HCT116 (cell line): Measurements from ENCODE around the gene PHF2. TPM values are rescaled to one million over a fixed set of nuclear protein-coding genes. Genes with fewer than 3 reads are reported as not detected.

Source experiments
- ATAC-seq: fragments of 200-7000 bp; cut with Tn5 transposase; 2 replicates; pipeline ENCODE4 v1.9.1; 2020; ENCODE audit warnings: mild to moderate bottlenecking, moderate library complexity
- BruUV-seq: library from RNA; stranded (reverse); fragments of 400-500 nt; replicated peaks from 2 replicates; lab custom pipeline; 2021; lab: Mats Ljungman, UMichigan
- CTCF ChIA-PET: fragments of 300-600 bp; sonication (Branson Sonifier 250); formaldehyde crosslinking; loops from one replicate; lab custom pipeline; 2021; ENCODE audit warnings: antibody characterized with exemption; lab: Charles Lee
- POLR2A ChIA-PET: fragments of 300-600, 350-600 bp; sonication (Branson Sonifier 250); formaldehyde crosslinking; loops from one replicate; lab custom pipeline; 2021; ENCODE audit warnings: antibody characterized with exemption; lab: Charles Lee
- RAD21 ChIA-PET, 2 experiments: fragments of 300-600 bp; sonication (Branson Sonifier 250); formaldehyde crosslinking; loops; one replicate each; lab custom pipeline; 2023; ENCODE audit warnings: low total read pairs in 2 of 2; ENCODE audit not compliant: uncharacterized antibody in 2 of 2, unreplicated experiment in 2 of 2, low non-redundant PET in 1 of 2; lab: Charles Lee
- DNase-seq: peaks from one replicate; pipeline ENCODE4 v3.0.0-alpha.2; 2010; ENCODE audit warnings: low read depth, low spot score
- H2AFZ ChIP-seq: fragments of 200-600 bp; shearing (Covaris generic), sonication (generic); 2 replicates; pipeline ENCODE4 v1.6.1; 2017; ENCODE audit warnings: low read depth, mixed run types, mixed read lengths, antibody characterized with exemption, low read length; ENCODE audit not compliant: poor library complexity, severe bottlenecking
- H3K27ac ChIP-seq: 2 replicates; pipeline ENCODE4 v1.5.1; 2012; ENCODE audit warnings: low read depth, low read length
- H3K27me3 ChIP-seq: fragments of 200-600 bp; sonication (generic); 2 replicates; pipeline ENCODE4 v1.6.1; 2016; ENCODE audit warnings: mixed run types, low read length, mixed read lengths; ENCODE audit not compliant: insufficient read depth
- H3K36me3 ChIP-seq, 2 experiments: fragments of 200-500 bp in 1 of 2; fragments of 200-600 bp in 1 of 2; sonication (Bioruptor generic) in 1 of 2; sonication (generic) in 1 of 2; 2 replicates each; pipeline versions ENCODE4 v1.5.1 to v1.6.1; 2014 to 2016; ENCODE audit warnings: low read length in 2 of 2, inconsistent platforms in 1 of 2, mixed read lengths in 1 of 2, mixed run types in 1 of 2; ENCODE audit not compliant: insufficient read depth in 2 of 2, control insufficient read depth in 1 of 2
- H3K4me1 ChIP-seq, 2 experiments: fragments of 200-600 bp in 1 of 2; sonication (generic) in 1 of 2; 2 replicates each; pipeline versions ENCODE4 v1.5.1 to v1.6.1; 2012 to 2017; ENCODE audit warnings: low read length in 2 of 2, inconsistent platforms in 1 of 2, mild to moderate bottlenecking in 1 of 2, mixed read lengths in 1 of 2, mixed run types in 1 of 2, moderate library complexity in 1 of 2; ENCODE audit not compliant: insufficient read depth in 2 of 2, control insufficient read depth in 1 of 2
- H3K4me2 ChIP-seq: fragments of 200-600 bp; sonication (generic); 2 replicates; pipeline ENCODE4 v1.6.1; 2017; ENCODE audit warnings: mixed run types, low read length, mixed read lengths
- H3K4me3 ChIP-seq, 2 experiments: fragments of 200-600 bp in 1 of 2; sonication (generic) in 1 of 2; replicated peaks in 1 of 2; 2 replicates each; pipeline ENCODE4 v1.5.1; 2011 to 2016; ENCODE audit warnings: low read length in 2 of 2, control low read depth in 1 of 2, low read depth in 1 of 2, mild to moderate bottlenecking in 1 of 2, mixed read lengths in 1 of 2, mixed run types in 1 of 2
- H3K79me2 ChIP-seq: fragments of 200-600 bp; sonication (generic); 2 replicates; pipeline ENCODE4 v1.6.1; 2017; ENCODE audit warnings: mild to moderate bottlenecking, mixed run types, low read length, moderate library complexity, mixed read lengths; ENCODE audit not compliant: insufficient read depth
- H3K9ac ChIP-seq: fragments of 200-600 bp; sonication (generic); 2 replicates; pipeline ENCODE4 v1.6.1; 2016; ENCODE audit warnings: low read length, mixed read lengths
- H3K9me2 ChIP-seq: fragments of 200-600 bp; sonication (generic), shearing (Covaris generic); 2 replicates; pipeline ENCODE4 v1.6.1; 2017; ENCODE audit warnings: mixed run types, mild to moderate bottlenecking, moderate library complexity; ENCODE audit not compliant: insufficient read depth
- H3K9me3 ChIP-seq, 2 experiments: fragments of 200-500 bp in 1 of 2; fragments of 200-600 bp in 1 of 2; sonication (Bioruptor generic) in 1 of 2; sonication (generic) in 1 of 2; 2 replicates each; pipeline ENCODE4 v1.6.1; 2014 to 2017; ENCODE audit warnings: low read length in 2 of 2, mixed read lengths in 2 of 2, inconsistent platforms in 1 of 2, low read depth in 1 of 2, mild to moderate bottlenecking in 1 of 2, mixed run types in 1 of 2, moderate library complexity in 1 of 2; ENCODE audit not compliant: control insufficient read depth in 1 of 2, insufficient read depth in 1 of 2
- H4K20me1 ChIP-seq: fragments of 200-600 bp; sonication (generic), shearing (Covaris generic); 2 replicates; pipeline ENCODE4 v1.6.1; 2017; ENCODE audit warnings: mixed run types, mild to moderate bottlenecking, moderate library complexity; ENCODE audit not compliant: insufficient read depth
- CEBPB ChIP-seq: IDR thresholded peaks from 2 replicates; pipeline ENCODE4 v1.6.1; 2012; ENCODE audit warnings: low read depth
- EGR1 ChIP-seq: IDR thresholded peaks from 2 replicates; pipeline ENCODE4 v1.6.1; 2012; ENCODE audit warnings: low read depth
- ELF1 ChIP-seq: IDR thresholded peaks from 2 replicates; pipeline ENCODE4 v1.6.1; 2012; ENCODE audit warnings: low read depth, borderline replicate concordance
- EZH2 ChIP-seq: fragments of 200-600 bp; sonication (generic); IDR thresholded peaks from 2 replicates; pipeline ENCODE4 v1.6.1; 2017; ENCODE audit warnings: antibody characterized with exemption, mixed run types
- EZH2phosphoT487 ChIP-seq: fragments of 200-600 bp; IDR thresholded peaks from 2 replicates; pipeline ENCODE4 v1.6.1; 2018; ENCODE audit warnings: antibody characterized with exemption, borderline replicate concordance
- FOSL1 ChIP-seq: IDR thresholded peaks from 2 replicates; pipeline ENCODE4 v1.6.1; 2012; ENCODE audit warnings: low read depth
- POLR2A ChIP-seq: IDR thresholded peaks from 2 replicates; pipeline ENCODE4 v1.7.0; 2011; ENCODE audit warnings: borderline replicate concordance; ENCODE audit not compliant: insufficient read depth, insufficient read length; ENCODE audit errors: extremely low read depth
- POLR2AphosphoS5 ChIP-seq: IDR thresholded peaks from 2 replicates; pipeline ENCODE4 v1.6.1; 2011; ENCODE audit warnings: mild to moderate bottlenecking, low read depth, low read length, moderate library complexity
- RAD21 ChIP-seq: IDR thresholded peaks from 2 replicates; pipeline ENCODE4 v1.6.1; 2012; ENCODE audit warnings: low read depth, mild to moderate bottlenecking
- REST ChIP-seq: IDR thresholded peaks from 2 replicates; pipeline ENCODE4 v1.6.1; 2012; ENCODE audit warnings: low read depth
- SIN3A ChIP-seq: IDR thresholded peaks from 2 replicates; pipeline ENCODE4 v1.6.1; 2012; ENCODE audit warnings: low read depth
- SP1 ChIP-seq: IDR thresholded peaks from 2 replicates; pipeline ENCODE4 v1.6.1; 2012; ENCODE audit warnings: low read depth
- SRF ChIP-seq: IDR thresholded peaks from 2 replicates; pipeline ENCODE4 v1.6.1; 2012; ENCODE audit warnings: low read depth
- TCF7L2 ChIP-seq: IDR thresholded peaks from 2 replicates; pipeline ENCODE4 v1.7.0; 2011; ENCODE audit warnings: borderline replicate concordance, inconsistent platforms; ENCODE audit not compliant: insufficient read depth, insufficient read length; ENCODE audit errors: extremely low read depth
- YY1 ChIP-seq: IDR thresholded peaks from 2 replicates; pipeline ENCODE4 v1.6.1; 2011; ENCODE audit warnings: low read length, low read depth, moderate library complexity, mild to moderate bottlenecking; ENCODE audit not compliant: insufficient replicate concordance; ENCODE audit errors: extremely low read depth
- ZNF274 ChIP-seq: fragments of 200-500 bp; sonication (Bioruptor generic); IDR thresholded peaks from 2 replicates; pipeline ENCODE4 v1.6.1; 2014; ENCODE audit warnings: mild to moderate bottlenecking, low read depth, low read length, inconsistent platforms
- intact Hi-C: fragments of 100-400 bp; cut with micrococcal nuclease; formaldehyde crosslinking; loops from 2 replicates; pipeline ENCODE4 v1.10.0; 2022
- total RNA-seq: library from RNA; stranded (reverse); gene quantifications from one replicate; pipeline ENCODE4 v1.2.1, GENCODE V29; 2021; ENCODE audit not compliant: unreplicated experiment
- TF ChIP-seq, protein P1 (sequence below): IDR thresholded peaks from 2 replicates; pipeline ENCODE4 v1.6.1; 2011; ENCODE audit warnings: mild to moderate bottlenecking, low read length, moderate library complexity; ENCODE audit not compliant: insufficient replicate concordance; ENCODE audit errors: extremely low read depth
- TF ChIP-seq, protein P2 (sequence below): IDR thresholded peaks from 2 replicates; pipeline ENCODE4 v1.6.1; 2012
- TF ChIP-seq, protein P3 (sequence below), 3 experiments: fragments of 200-600 bp in 1 of 3; sonication (generic) in 1 of 3; IDR thresholded peaks in 2 of 3; conservative IDR thresholded peaks in 1 of 3; 2 replicates each; pipeline ENCODE4 v1.5.1; 2012 to 2017; ENCODE audit warnings: low read depth in 2 of 3, low read length in 2 of 3, antibody characterized with exemption in 1 of 3, borderline replicate concordance in 1 of 3, control low read depth in 1 of 3, mild to moderate bottlenecking in 1 of 3, mixed read lengths in 1 of 3, mixed run types in 1 of 3, moderate library complexity in 1 of 3; ENCODE audit not compliant: insufficient read depth in 1 of 3

Gene PHF2
- total RNA-seq, 1 experiment from 2014 or later, result 20.6 TPM

DNA sequence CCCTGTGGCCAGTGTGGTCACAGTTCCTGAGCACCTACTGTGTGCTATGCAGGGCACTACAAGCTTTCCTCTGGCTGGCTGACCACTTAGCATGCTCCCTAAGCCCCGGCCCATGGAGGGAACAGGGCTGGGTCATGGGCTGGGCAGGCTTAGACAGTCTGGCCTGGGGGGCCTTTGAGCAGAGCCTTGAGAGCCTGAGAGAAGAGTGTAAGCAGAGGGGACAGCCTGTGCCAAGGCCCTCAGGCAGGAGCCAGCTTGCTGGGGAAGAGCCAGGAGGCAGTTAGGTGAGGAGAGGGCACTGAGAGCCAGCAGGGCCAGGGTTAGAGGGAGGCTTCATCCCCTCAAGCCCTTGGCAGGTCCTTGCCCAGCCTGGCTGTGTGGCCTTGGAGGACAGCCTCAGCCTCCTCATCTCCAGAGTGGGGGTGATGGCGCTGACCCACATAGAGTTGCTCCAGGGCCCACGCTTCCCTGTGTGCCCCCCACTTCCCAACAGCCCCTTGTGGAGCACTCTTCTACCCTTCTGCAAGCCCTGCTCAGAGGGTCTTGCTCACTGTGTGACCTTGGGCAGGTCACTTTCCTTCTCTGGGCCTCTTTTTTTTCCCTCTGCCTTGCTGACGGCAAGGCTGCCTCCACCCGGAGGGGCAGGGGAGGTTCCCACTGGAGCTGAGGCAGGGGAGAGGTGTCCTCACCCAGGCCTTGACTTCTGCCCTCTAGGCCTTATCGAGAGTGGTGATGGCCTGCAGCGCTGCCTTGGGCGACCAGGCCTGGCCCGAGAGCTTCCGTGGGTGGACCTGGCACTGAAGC, 107.1 kb downstream of the PHF2 start:
- Histone ChIP-seq H3K9me2 (no peaks in the 10 kb centered on the region), H3K36me3 (no peaks in the 10 kb centered on the region), H3K9ac (no peak overlapping the region), H3K79me2 (no peaks in the 10 kb centered on the region), H3K27ac (no peak overlapping the region), H3K9me3 (peaks cover 0 to 3% of the 10 kb centered on the region in 2 experiments; a peak in 2 of 4 replicates), H2AFZ (no peak overlapping the region), H3K4me3 (no peak overlapping the region), H3K4me2 (no peak overlapping the region), H4K20me1 (no peaks in the 10 kb centered on the region), H3K4me1 (peaks cover 3 to 5% of the 10 kb centered on the region in 2 experiments; a peak in 1 of 4 replicates), H3K27me3 (no peaks in the 10 kb centered on the region)
- no peak for TF ChIP-seq SP1
- TF ChIP-seq CEBPB, result no peak
- TF ChIP-seq REST, result no peak
- TF ChIP-seq FOSL1, result no peak
- no peak for TF ChIP-seq EZH2
- TF ChIP-seq ELF1, result no peak
- TF ChIP-seq YY1, result no peak
- TF ChIP-seq, protein P1, sequence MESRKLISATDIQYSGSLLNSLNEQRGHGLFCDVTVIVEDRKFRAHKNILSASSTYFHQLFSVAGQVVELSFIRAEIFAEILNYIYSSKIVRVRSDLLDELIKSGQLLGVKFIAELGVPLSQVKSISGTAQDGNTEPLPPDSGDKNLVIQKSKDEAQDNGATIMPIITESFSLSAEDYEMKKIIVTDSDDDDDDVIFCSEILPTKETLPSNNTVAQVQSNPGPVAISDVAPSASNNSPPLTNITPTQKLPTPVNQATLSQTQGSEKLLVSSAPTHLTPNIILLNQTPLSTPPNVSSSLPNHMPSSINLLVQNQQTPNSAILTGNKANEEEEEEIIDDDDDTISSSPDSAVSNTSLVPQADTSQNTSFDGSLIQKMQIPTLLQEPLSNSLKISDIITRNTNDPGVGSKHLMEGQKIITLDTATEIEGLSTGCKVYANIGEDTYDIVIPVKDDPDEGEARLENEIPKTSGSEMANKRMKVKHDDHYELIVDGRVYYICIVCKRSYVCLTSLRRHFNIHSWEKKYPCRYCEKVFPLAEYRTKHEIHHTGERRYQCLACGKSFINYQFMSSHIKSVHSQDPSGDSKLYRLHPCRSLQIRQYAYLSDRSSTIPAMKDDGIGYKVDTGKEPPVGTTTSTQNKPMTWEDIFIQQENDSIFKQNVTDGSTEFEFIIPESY, result no peak
- TF ChIP-seq, protein P2, sequence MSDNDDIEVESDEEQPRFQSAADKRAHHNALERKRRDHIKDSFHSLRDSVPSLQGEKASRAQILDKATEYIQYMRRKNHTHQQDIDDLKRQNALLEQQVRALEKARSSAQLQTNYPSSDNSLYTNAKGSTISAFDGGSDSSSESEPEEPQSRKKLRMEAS, result no peak
- TF ChIP-seq EZH2phosphoT487, result no peak
- TF ChIP-seq SIN3A, result no peak
- no peak for TF ChIP-seq POLR2A
- no peak for TF ChIP-seq POLR2AphosphoS5
- TF ChIP-seq TCF7L2, result no peak
- TF ChIP-seq ZNF274, result no peak
- no peak for TF ChIP-seq RAD21
- TF ChIP-seq EGR1, result no peak
- TF ChIP-seq SRF, result no peak
- TF ChIP-seq, protein P3, sequence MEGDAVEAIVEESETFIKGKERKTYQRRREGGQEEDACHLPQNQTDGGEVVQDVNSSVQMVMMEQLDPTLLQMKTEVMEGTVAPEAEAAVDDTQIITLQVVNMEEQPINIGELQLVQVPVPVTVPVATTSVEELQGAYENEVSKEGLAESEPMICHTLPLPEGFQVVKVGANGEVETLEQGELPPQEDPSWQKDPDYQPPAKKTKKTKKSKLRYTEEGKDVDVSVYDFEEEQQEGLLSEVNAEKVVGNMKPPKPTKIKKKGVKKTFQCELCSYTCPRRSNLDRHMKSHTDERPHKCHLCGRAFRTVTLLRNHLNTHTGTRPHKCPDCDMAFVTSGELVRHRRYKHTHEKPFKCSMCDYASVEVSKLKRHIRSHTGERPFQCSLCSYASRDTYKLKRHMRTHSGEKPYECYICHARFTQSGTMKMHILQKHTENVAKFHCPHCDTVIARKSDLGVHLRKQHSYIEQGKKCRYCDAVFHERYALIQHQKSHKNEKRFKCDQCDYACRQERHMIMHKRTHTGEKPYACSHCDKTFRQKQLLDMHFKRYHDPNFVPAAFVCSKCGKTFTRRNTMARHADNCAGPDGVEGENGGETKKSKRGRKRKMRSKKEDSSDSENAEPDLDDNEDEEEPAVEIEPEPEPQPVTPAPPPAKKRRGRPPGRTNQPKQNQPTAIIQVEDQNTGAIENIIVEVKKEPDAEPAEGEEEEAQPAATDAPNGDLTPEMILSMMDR (IDR thresholded peaks at IDR 0.05 in 2 of 3, conservative IDR thresholded peaks at IDR 0.05 in 1 of 3; ENCODE audit: borderline replicate concordance in 1 of 3, insufficient read depth in 1 of 3, low read depth in 2 of 3, low read length in 2 of 3), result no peak
- POLR2A ChIA-PET, result no interaction called here
- BruUV-seq, result no TSS peak
- RAD21 ChIA-PET, result no interaction called here
- CTCF ChIA-PET, result interaction anchor here (2.4 to 2.8 kb wide), 3 partner anchors 280 to 330 kb away, joined by 7 to 18 read pairs (median 15); no protein-coding TSS in a partner anchor
- ATAC-seq (no peak), DNase-seq (no peak)
- intact Hi-C loops, result loop anchor here (10.0 kb wide), 1 partner anchor 921 kb away; no protein-coding TSS in a partner anchor
